ENCODE results near the gene SLIT3. TPM values are rescaled to one million over a fixed set of nuclear protein-coding genes. Genes with fewer than 3 reads are reported as not detected.
A peak's percentile ranks its signal among the peaks of the same experiment; 100 is the strongest.

SLIT3 gene
- total RNA-seq, 1 donor from 2014 or later = 56.6 TPM

DNA sequence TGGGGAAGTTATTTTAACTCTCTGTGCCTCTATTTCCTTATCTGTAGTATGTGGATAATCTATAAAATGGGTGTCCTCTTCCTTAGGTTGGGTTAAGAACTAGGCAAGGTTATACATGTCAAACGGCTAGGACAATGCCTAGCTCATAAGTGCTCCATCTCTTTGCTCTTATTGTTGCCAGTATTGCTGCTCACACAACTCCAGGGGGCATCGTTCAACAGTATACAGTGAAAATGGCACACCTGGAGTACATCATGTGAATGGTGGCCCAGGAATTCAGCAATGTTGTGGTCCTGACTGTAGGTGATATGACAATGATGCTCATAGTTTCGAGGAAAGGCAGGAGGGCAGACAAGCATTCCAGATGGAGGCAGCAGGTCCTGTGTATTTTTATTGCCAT is 30.1 kb downstream of the SLIT3 start:
- no peak overlapping the region for H3K4me3 Mint-ChIP-seq
- H3K9me3 Mint-ChIP-seq = no peaks in the 10 kb centered on the region
- H3K36me3 Mint-ChIP-seq = peaks cover 11% of the 10 kb centered on the region
- H3K27ac Mint-ChIP-seq = no peak overlapping the region
- no peaks in the 10 kb centered on the region for H3K27me3 Mint-ChIP-seq
- H3K4me1 Mint-ChIP-seq (ENCODE audit: unreplicated experiment) = peaks cover 26% of the 10 kb centered on the region
- DNase-seq (ENCODE audit: extremely low spot score, unreplicated experiment) = no peak
- TF ChIP-seq, protein P1, sequence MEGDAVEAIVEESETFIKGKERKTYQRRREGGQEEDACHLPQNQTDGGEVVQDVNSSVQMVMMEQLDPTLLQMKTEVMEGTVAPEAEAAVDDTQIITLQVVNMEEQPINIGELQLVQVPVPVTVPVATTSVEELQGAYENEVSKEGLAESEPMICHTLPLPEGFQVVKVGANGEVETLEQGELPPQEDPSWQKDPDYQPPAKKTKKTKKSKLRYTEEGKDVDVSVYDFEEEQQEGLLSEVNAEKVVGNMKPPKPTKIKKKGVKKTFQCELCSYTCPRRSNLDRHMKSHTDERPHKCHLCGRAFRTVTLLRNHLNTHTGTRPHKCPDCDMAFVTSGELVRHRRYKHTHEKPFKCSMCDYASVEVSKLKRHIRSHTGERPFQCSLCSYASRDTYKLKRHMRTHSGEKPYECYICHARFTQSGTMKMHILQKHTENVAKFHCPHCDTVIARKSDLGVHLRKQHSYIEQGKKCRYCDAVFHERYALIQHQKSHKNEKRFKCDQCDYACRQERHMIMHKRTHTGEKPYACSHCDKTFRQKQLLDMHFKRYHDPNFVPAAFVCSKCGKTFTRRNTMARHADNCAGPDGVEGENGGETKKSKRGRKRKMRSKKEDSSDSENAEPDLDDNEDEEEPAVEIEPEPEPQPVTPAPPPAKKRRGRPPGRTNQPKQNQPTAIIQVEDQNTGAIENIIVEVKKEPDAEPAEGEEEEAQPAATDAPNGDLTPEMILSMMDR (conservative IDR thresholded peaks at IDR 0.05) = no peak

DNA sequence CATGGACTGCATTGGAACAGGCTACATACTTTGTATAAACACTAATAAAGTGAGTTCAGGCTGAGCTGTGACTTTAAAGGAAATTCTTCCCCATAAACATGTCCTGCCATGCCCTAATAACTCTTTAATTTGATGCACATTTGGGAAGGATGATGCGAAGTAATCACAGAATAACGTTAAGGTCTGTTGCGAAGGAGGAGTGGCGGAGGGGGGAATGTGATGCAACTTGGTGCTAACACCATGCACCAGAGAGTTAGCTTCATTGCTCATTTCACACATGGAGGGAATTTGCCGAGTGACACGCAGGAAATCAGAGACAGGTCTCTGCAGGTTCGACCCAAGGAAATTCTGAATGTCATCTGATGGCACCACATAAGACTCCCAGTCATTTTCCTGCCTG is 32.9 kb downstream of the SLIT3 start:
- H3K27me3 Mint-ChIP-seq = no peaks in the 10 kb centered on the region

DNA sequence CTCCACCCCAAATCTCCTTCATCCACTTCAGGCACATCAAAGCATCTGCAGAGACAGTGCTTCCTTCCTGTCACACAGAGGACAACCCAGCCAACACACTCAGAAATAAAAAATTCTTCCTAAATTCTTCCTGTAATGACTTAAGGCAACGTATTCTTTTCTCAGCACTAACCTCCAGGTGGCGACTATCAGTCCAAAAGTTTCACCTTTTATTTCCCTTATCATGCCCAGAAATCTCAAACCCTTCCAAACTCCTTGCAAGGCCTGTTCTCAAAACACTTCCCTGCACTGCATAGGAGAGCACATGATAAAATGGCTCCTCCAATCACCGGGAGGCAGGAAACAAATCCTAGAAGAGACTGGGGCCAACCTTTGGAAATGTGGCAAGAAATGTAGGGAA is 35.1 kb downstream of the SLIT3 start:
- peaks cover 3% of the 10 kb centered on the region for H3K36me3 Mint-ChIP-seq
- H3K4me1 Mint-ChIP-seq (ENCODE audit: unreplicated experiment) = peaks cover 26% of the 10 kb centered on the region
- TF ChIP-seq, protein P1 (conservative IDR thresholded peaks at IDR 0.05) = peak; percentile 42
- H3K4me3 Mint-ChIP-seq = no peak overlapping the region
- H3K27ac Mint-ChIP-seq = no peak overlapping the region
- H3K27me3 Mint-ChIP-seq = peaks cover 2% of the 10 kb centered on the region
- no peaks in the 10 kb centered on the region for H3K9me3 Mint-ChIP-seq
- no peak for DNase-seq (ENCODE audit: extremely low spot score, unreplicated experiment)

More for the DNA sequence above, 32.9 kb downstream of the SLIT3 start:
- DNase-seq (ENCODE audit: extremely low spot score, unreplicated experiment) = no peak
- TF ChIP-seq, protein P1 (conservative IDR thresholded peaks at IDR 0.05) = no peak
- Mint-ChIP-seq H3K4me3 (no peak overlapping the region), H3K4me1 (ENCODE audit: unreplicated experiment) (peaks cover 32% of the 10 kb centered on the region), H3K9me3 (no peaks in the 10 kb centered on the region), H3K27ac (no peak overlapping the region), H3K36me3 (peaks cover 3% of the 10 kb centered on the region)

DNA sequence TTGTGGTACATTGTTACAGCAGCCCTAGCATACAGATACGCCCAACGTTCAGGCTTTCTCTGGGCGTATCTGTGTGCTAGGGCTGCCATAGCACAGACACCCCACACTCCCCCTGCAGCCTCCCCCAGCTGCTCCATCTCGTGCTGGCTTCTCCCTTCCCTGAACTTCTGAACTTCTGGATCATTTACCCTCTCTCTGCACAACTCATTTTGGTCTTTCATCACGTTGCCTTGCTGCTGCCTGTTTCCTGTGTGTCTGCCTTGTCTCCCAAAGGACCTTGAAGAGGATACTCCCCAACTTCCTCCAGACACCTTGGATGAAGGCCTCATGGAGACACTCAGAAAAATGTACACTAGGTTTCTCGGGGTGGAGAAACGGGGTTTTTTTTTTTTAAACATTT is 37.3 kb downstream of the SLIT3 start:
- H3K4me3 Mint-ChIP-seq = no peak overlapping the region
- H3K4me1 Mint-ChIP-seq (ENCODE audit: unreplicated experiment) = peaks cover 26% of the 10 kb centered on the region
- peaks cover 2% of the 10 kb centered on the region for H3K27me3 Mint-ChIP-seq
- TF ChIP-seq, protein P1 (conservative IDR thresholded peaks at IDR 0.05) = no peak
- DNase-seq (ENCODE audit: extremely low spot score, unreplicated experiment) = no peak
- H3K9me3 Mint-ChIP-seq = no peaks in the 10 kb centered on the region
- H3K27ac Mint-ChIP-seq = no peak overlapping the region
- no peaks in the 10 kb centered on the region for H3K36me3 Mint-ChIP-seq

DNA sequence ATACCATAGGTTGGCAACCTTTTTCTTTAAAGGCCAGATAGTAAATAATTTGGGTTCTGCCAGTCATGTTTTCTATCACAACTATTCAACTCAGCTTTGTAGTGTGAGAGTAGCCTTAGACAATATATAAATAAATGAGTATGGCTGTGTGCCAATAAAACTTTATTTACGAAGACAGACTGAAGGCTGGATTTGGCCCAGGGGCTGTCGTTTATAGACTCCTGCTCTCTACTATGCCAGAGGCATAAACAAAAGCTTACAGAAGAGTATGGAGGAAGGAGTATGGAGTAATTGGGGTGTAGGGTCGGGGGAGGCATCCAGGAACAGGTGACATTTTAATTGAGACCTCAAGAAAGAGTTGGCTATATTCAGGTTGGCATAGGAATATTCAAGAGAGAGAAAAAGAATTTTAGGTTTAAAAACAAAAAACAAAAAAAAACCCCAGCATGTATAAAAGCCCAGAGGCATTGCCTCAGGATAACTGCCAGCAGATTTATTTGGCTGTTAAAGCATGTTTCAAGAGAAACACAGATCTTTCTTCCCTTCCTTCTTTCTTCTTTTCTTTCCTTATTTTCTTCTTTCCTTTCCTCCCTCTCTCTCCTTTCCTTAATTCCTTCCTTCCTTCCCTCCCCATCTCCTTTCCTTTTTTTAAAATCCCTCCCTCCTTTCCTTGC is 39.9 kb downstream of the SLIT3 start:
- TF ChIP-seq, protein P1 (conservative IDR thresholded peaks at IDR 0.05) = no peak
- H3K36me3 Mint-ChIP-seq = peaks cover 3% of the 10 kb centered on the region
- no peaks in the 10 kb centered on the region for H3K9me3 Mint-ChIP-seq
- no peak overlapping the region for H3K4me3 Mint-ChIP-seq
- DNase-seq (ENCODE audit: extremely low spot score, unreplicated experiment) = no peak
- H3K27ac Mint-ChIP-seq = no peak overlapping the region
- peaks cover 15% of the 10 kb centered on the region for H3K4me1 Mint-ChIP-seq (ENCODE audit: unreplicated experiment)
- H3K27me3 Mint-ChIP-seq = peaks cover 5% of the 10 kb centered on the region
